Esophagus muscularis mucosa (tissue), 4 donors: ENCODE measurements around the gene TMEM219. TPM values are rescaled to one million over a fixed set of nuclear protein-coding genes. Genes with fewer than 3 reads are reported as not detected.
"Not testable (repeated sequence)": the region's sequence is repeated elsewhere in the genome, so short reads cannot be mapped to it uniquely, and the experiment has no call there.

Experiments used
- DNase-seq: peaks from one replicate; pipeline ENCODE4 v3.0.0-alpha.2; 2017; ENCODE audit errors: extremely low spot score
- H3K27ac ChIP-seq, 4 donors: fragments of 200-600 bp; sonication (generic); replicated peaks in 1 of 4; 1 replicate in 3 of 4; 2 replicates in 1 of 4; pipeline ENCODE4 v1.5.1; 2016 to 2019; ENCODE audit warnings: mild to moderate bottlenecking in 1 of 4
- H3K27me3 ChIP-seq, 4 donors: fragments of 200-600 bp; sonication (generic); one replicate each; pipeline versions ENCODE4 v1.5.1 to v1.6.0; 2016 to 2019
- H3K36me3 ChIP-seq, 4 donors: fragments of 200-600 bp; sonication (generic); one replicate each; pipeline ENCODE4 v1.5.1; 2016 to 2019
- H3K4me1 ChIP-seq, 4 donors: fragments of 200-600 bp; sonication (generic); one replicate each; pipeline ENCODE4 v1.5.1; 2016 to 2019
- H3K4me3 ChIP-seq, 4 donors: fragments of 200-600 bp; sonication (generic); 1 replicate in 2 of 4; 2 replicates in 2 of 4; pipeline ENCODE4 v1.5.1; 2016 to 2019; ENCODE audit warnings: mild to moderate bottlenecking in 4 of 4, moderate library complexity in 1 of 4
- H3K9me3 ChIP-seq, 4 donors: fragments of 200-600 bp; sonication (generic); 1 replicate in 3 of 4; 2 replicates in 1 of 4; pipeline ENCODE4 v1.5.1; 2016 to 2019
- CTCF ChIP-seq, 3 experiments: fragments of 200-600 bp in 2 of 3; fragments of 450-650 bp in 1 of 3; sonication (generic) in 2 of 3; IDR thresholded peaks; one replicate each; pipeline ENCODE4 v1.5.1; 2017 to 2019; ENCODE audit warnings: antibody characterized with exemption in 3 of 3, mild to moderate bottlenecking in 2 of 3, moderate library complexity in 1 of 3
- EP300 ChIP-seq: sonication (generic); formaldehyde crosslinking; IDR thresholded peaks from one replicate; pipeline ENCODE4 v1.6.1; 2017; ENCODE audit warnings: antibody characterized with exemption
- POLR2A ChIP-seq: fragments of 450-650 bp; IDR thresholded peaks from one replicate; pipeline ENCODE4 v1.6.1; 2017; ENCODE audit warnings: antibody characterized with exemption, moderate library complexity, mild to moderate bottlenecking, low read depth
- POLR2AphosphoS5 ChIP-seq, 2 donors: sonication (generic); formaldehyde crosslinking; IDR thresholded peaks; one replicate each; pipeline ENCODE4 v1.6.1; 2017; ENCODE audit warnings: antibody characterized with exemption in 2 of 2
- WGBS: methylation state at CpG from one replicate; pipeline ENCODE4 v1.1.5; 2018; 5-methylcytosine and 5-hydroxymethylcytosine counted together
- intact Hi-C: fragments of 100-400 bp; cut with DNase I; formaldehyde crosslinking; loops from one replicate; pipeline ENCODE4 v1.15.1; 2023
- total RNA-seq, 4 donors: library from RNA; depleted of rRNA; stranded (reverse); fragments of >200 nt; gene quantifications; one replicate each; pipeline versions ENCODE4 v1.1.0 to v1.2.1, GENCODE V29; 2016

The TMEM219 gene
- total RNA-seq, 4 donors from 2014 or later: 96.8 to 114 (median 105) TPM

GRCh38 chr16:30010844-30011713 is 49.2 kb downstream of the TMEM219 start, which contains the start of gene DOC2A:
TSS of gene DOC2A (minus strand) at chr16:30011027. CDS start at chr16:30010222, 805 bp downstream.
- DNase-seq: no peak
- Histone ChIP-seq H3K4me1 (peaks cover 16 to 22% (median 20%) of the 10 kb centered on the region in 4 donors), H3K27ac (no peak within 1 kb of the TSS), H3K9me3 (no peaks in the 10 kb centered on the region), H3K36me3 (no peaks in the 10 kb centered on the region), H3K4me3 (peak within 1 kb of the TSS; percentile 44 to 57 (median 46)), H3K27me3 (peaks cover 12 to 60% (median 35%) of the 10 kb centered on the region in 4 donors)
- WGBS: under 1% methylated on average over 24 of the region's 99 CpGs
- no peak for TF ChIP-seq EP300
- TF ChIP-seq POLR2AphosphoS5 (IDR thresholded peaks at IDR 0.05): no peak
- TF ChIP-seq POLR2A: no peak
- no peak for TF ChIP-seq CTCF (IDR thresholded peaks at IDR 0.05)
- intact Hi-C loops: no loop called here

- H3K4me1 ChIP-seq: peaks cover 16 to 22% (median 20%) of the 10 kb centered on the region in 4 donors
- H3K9me3 ChIP-seq: no peaks in the 10 kb centered on the region
- peaks cover 12 to 60% (median 35%) of the 10 kb centered on the region in 4 donors for H3K27me3 ChIP-seq
- DNase-seq: no peak
- peak overlapping the region; percentile 44 to 57 (median 46) for H3K4me3 ChIP-seq
- H3K27ac ChIP-seq: no peak overlapping the region
- H3K36me3 ChIP-seq: no peaks in the 10 kb centered on the region
- TF ChIP-seq POLR2A (no peak), CTCF (IDR thresholded peaks at IDR 0.05) (no peak), EP300 (no peak), POLR2AphosphoS5 (IDR thresholded peaks at IDR 0.05) (no peak)
- WGBS: 33% methylated on average over 26 of the region's 31 CpGs
- intact Hi-C loops: no loop called here
Observed at GRCh38 chr16:30011714-30012504, 50.0 kb downstream of the TMEM219 start.

GRCh38 chr16:30012598-30012997 is 50.7 kb downstream of the TMEM219 start:
- WGBS: 88% methylated on average over 14 of the region's 14 CpGs
- H3K9me3 ChIP-seq, H3K27ac ChIP-seq, DNase-seq, intact Hi-C loops, H3K36me3 ChIP-seq, H3K4me3 ChIP-seq: not testable (repeated sequence)
- Histone ChIP-seq H3K27me3 (peaks cover 12 to 54% (median 34%) of the 10 kb centered on the region in 4 donors), H3K4me1 (peaks cover 16 to 22% (median 20%) of the 10 kb centered on the region in 4 donors)

DNA sequence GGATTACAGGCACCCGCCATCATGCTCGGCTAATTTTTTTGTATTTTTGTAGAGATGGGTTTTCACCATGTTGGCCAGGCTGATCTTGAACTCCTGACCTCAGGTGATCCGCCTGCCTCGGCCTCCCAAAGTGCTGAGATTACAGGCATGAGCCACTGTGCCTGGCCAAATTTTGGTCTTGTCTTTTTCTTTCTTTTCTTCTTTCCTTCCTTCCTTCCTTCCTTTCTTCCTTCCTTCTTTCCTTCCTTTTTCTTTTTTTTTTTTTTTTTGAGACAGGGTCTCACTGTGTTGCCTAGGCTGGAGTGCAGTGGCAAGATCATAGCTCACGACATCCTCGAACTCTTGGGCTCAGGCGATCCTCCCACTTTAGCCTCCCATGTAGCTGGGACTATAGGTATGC is 53.6 kb downstream of the TMEM219 start:
- H3K4me3 ChIP-seq, H3K9me3 ChIP-seq, intact Hi-C loops, DNase-seq, H3K36me3 ChIP-seq, H3K27ac ChIP-seq: not testable (repeated sequence)
- H3K4me1 ChIP-seq: peaks cover 13 to 14% (median 14%) of the 10 kb centered on the region in 4 donors
- 89% methylated on average over 7 of the region's 7 CpGs for WGBS
- peaks cover 12 to 26% (median 19%) of the 10 kb centered on the region in 4 donors for H3K27me3 ChIP-seq

DNA sequence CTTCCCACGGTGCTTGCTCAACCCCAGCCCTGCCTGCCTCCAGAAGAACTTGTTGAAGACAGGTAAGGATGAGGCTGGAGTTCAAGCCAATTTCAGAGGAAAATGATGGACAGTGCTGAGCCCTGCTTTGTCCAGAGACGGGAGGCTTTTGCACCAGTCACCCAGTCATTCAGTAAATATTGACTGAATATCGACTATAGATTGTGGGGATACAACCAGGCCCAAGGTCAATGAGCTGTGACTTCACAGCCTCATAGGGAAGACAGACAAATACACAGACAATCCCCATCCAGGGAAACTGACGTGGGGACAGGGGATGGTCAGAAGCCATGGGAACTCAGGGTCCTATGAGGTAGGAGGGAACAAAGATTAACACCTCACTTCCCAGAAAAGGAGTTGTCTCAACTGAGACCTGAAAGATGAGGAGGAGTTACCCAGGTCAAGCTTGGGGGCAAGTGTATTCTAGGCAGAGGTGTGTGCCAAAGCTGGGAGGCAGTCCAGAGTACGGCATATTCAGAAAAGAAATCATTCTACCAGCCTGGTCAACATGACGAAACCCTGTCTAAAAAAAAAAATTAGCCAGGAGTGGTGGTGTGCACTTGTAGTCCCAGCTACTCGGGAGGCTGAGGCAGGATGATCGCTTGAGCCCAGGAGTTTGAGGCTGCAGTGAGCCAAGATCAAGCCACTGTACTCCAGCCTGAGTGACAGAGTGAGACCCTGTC is 54.8 kb downstream of the TMEM219 start:
- intact Hi-C loops: no loop called here
- TF ChIP-seq POLR2A: no peak
- no peak for TF ChIP-seq EP300
- no peak for TF ChIP-seq CTCF (IDR thresholded peaks at IDR 0.05)
- TF ChIP-seq POLR2AphosphoS5 (IDR thresholded peaks at IDR 0.05): no peak
- Histone ChIP-seq H3K27me3 (peaks cover 2 to 13% (median 7%) of the 10 kb centered on the region in 4 donors), H3K4me3 (no peak overlapping the region), H3K4me1 (peaks cover 6 to 13% (median 12%) of the 10 kb centered on the region in 4 donors), H3K9me3 (no peaks in the 10 kb centered on the region), H3K36me3 (no peaks in the 10 kb centered on the region), H3K27ac (no peak overlapping the region)
- 68% methylated on average over 8 of the region's 8 CpGs for WGBS
- DNase-seq: no peak
